Naive thymus-derived CD8-positive, alpha-beta T cell (primary cell): ENCODE measurements around the gene BPTF. TPM values are rescaled to one million over a fixed set of nuclear protein-coding genes. Genes with fewer than 3 reads are reported as not detected.
"Not testable (repeated sequence)": the region's sequence is repeated elsewhere in the genome, so short reads cannot be mapped to it uniquely, and the experiment has no call there.

Experiments used
- ATAC-seq, 2 donors: fragments of 150-1000 bp; cut with Tn5 transposase in 1 of 2; sonication (Bioruptor Pico), chemical (Tn5 transposase) in 1 of 2; 1 replicate in 1 of 2; 2 replicates in 1 of 2; pipeline ENCODE4 v1.10.0; 2021; ENCODE audit warnings: mild to moderate bottlenecking in 2 of 2, moderate library complexity in 2 of 2
- POLR2A ChIA-PET: fragments of 350-600 bp; sonication (Branson Sonifier 250); formaldehyde crosslinking; loops from one replicate; lab custom pipeline; 2021; ENCODE audit warnings: antibody characterized with exemption; lab: Charles Lee
- DNase-seq, 10 donors: peaks; one replicate each; pipeline versions ENCODE4 v3.0.0 to v3.0.0-alpha.2; 2020 to 2022
- H3K27ac Mint-ChIP-seq, 10 donors: one replicate each; pipeline ENCODE4 v1.8.0; 2020 to 2022; ENCODE audit warnings: mild to moderate bottlenecking in 10 of 10, mixed read lengths in 10 of 10, moderate library complexity in 4 of 10, inconsistent platforms in 1 of 10
- H3K27me3 Mint-ChIP-seq, 5 donors: one replicate each; pipeline ENCODE4 v1.8.0; 2021 to 2022; ENCODE audit warnings: mixed read lengths in 5 of 5
- H3K36me3 Mint-ChIP-seq, 3 donors: one replicate each; pipeline ENCODE4 v1.8.0; 2020 to 2022; ENCODE audit warnings: mixed read lengths in 3 of 3, mild to moderate bottlenecking in 2 of 3, inconsistent platforms in 1 of 3
- H3K4me1 Mint-ChIP-seq, 4 donors: one replicate each; pipeline ENCODE4 v1.8.0; 2021 to 2022; ENCODE audit warnings: mixed read lengths in 4 of 4
- H3K4me3 Mint-ChIP-seq, 10 donors: one replicate each; pipeline ENCODE4 v1.8.0; 2020 to 2022; ENCODE audit warnings: mild to moderate bottlenecking in 10 of 10, mixed read lengths in 10 of 10, moderate library complexity in 6 of 10, inconsistent platforms in 1 of 10
- H3K9me3 Mint-ChIP-seq, 9 donors: one replicate each; pipeline ENCODE4 v1.8.0; 2020 to 2022; ENCODE audit warnings: mixed read lengths in 9 of 9, mild to moderate bottlenecking in 3 of 9, inconsistent platforms in 1 of 9, moderate library complexity in 1 of 9
- polyA plus RNA-seq, 3 donors: library from polyadenylated mRNA; unstranded; fragments of 300-500 nt; fragmentation: Illumina TruSeq; gene quantifications; one replicate each; pipeline ENCODE4 v1.2.3, GENCODE V29; 2021
- total RNA-seq, 8 experiments: library from RNA in 2 of 8; stranded (reverse) in 2 of 8; gene quantifications; one replicate each; pipeline ENCODE4 v1.2.3 and lab custom pipeline; 2021 to 2026

BPTF gene
- total and polyA plus RNA-seq, 5 experiments from 2014 or later: 9.9 to 194 (median 18.8) TPM

DNA sequence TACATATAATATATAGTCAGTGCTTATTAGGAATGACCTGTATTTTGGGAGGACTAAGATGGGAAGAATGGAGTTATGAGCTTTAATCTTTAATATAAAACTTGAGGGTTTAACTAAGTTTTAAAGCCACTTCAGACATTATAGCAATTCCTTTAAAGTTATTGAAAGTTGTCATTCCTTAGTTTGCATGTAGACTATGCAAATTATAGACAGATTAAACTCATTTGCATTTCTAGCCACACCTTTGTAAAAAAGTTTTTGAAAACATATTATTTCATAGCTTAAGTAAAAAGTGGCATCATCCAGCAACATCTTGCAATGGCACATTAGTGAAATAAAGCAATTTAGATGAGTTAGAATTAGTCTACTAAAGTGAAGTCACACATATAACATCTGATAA lies 121.2 kb downstream of the BPTF start:
- DNase-seq (no peak), ATAC-seq (no peak)
- Mint-ChIP-seq H3K36me3 (peaks cover 17 to 90% (median 19%) of the 10 kb centered on the region in 3 donors), H3K4me1 (peaks cover 0 to 3% (median 0%) of the 10 kb centered on the region in 4 donors), H3K4me3 (no peak overlapping the region), H3K27ac (peak overlapping the region in 1 of 10 donors; percentile 17), H3K27me3 (no peaks in the 10 kb centered on the region), H3K9me3 (no peaks in the 10 kb centered on the region)
- POLR2A ChIA-PET: interaction anchor here (0.5 kb wide), 1 partner anchor 21 kb away, joined by 5 read pairs; no protein-coding TSS in a partner anchor

DNA sequence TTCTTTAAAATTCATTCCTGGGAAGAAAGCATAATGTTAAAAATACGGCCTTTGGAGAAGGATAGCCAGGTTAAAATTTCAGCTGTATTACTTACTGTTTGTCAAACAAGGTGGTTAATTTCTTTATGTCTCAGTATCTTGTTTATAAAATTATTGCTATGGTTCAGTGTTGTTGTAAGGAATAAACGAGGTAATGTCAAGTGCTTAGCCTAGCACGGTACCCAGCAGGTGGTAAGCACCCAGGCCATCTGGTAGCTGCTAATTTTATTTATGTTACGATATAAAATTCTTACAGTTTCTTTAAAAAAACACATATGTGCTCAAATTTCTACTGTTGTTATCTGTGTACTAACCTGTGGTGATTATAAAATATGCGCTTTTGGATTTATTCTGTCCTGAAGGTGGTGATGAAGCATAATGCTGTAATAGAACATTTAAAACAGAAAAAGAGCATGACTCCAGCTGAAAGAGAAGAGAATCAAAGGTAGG lies 122.1 kb downstream of the BPTF start:
- peak overlapping the region in 1 of 10 donors; percentile 58 for H3K27ac Mint-ChIP-seq
- no peak overlapping the region for H3K4me3 Mint-ChIP-seq
- H3K27me3 Mint-ChIP-seq: no peaks in the 10 kb centered on the region
- H3K9me3 Mint-ChIP-seq: no peaks in the 10 kb centered on the region
- ATAC-seq: no peak
- H3K4me1 Mint-ChIP-seq: peaks cover 0 to 3% (median 0%) of the 10 kb centered on the region in 4 donors
- POLR2A ChIA-PET: interaction anchor here (0.5 kb wide), 1 partner anchor 21 kb away, joined by 5 read pairs; no protein-coding TSS in a partner anchor
- H3K36me3 Mint-ChIP-seq: peaks cover 17 to 88% (median 19%) of the 10 kb centered on the region in 3 donors
- no peak for DNase-seq

DNA sequence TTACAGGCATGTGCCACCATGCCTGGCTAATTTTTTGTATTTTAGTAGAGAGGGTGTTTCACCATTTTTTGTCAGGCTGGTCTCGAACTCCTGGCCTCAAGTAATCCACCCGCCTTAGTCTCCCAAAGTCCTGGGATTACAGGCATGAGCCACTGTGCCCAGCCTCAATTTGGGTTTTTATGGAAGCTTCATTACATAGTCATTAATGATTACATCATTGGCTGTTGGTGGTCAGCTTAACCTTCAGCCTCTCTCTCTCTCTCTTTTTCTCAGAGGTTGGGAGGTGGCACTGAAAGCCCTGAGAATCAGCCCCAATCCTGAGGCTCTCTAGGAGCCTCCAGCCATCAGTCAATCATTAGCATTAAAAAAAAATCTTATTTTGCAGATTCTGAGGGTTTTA lies 125.6 kb downstream of the BPTF start:
- Mint-ChIP-seq H3K9me3 (no peaks in the 10 kb centered on the region), H3K4me3 (no peak overlapping the region), H3K36me3 (peaks cover 12 to 85% (median 12%) of the 10 kb centered on the region in 3 donors), H3K4me1 (peaks cover 0 to 3% (median 0%) of the 10 kb centered on the region in 4 donors), H3K27ac (peak overlapping the region in 2 of 10 donors; percentile 43 to 52), H3K27me3 (no peaks in the 10 kb centered on the region)
- POLR2A ChIA-PET: no interaction called here
- ATAC-seq (no peak), DNase-seq (no peak)

DNA sequence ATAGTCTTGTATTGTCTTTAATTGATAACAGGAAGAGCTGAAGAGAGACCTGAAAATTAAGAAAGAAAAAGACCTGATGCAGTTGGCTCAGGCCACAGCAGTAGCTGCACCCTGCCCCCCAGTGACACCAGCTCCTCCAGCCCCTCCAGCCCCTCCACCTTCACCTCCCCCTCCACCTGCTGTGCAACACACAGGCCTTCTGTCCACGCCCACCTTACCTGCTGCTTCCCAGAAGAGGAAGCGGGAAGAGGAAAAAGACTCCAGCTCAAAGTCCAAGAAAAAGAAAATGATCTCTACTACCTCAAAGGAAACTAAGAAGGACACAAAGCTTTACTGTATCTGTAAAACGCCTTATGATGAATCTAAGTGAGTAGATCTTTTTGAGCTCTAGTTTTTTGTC lies 134.2 kb downstream of the BPTF start:
- ATAC-seq (no peak), DNase-seq (no peak)
- H3K9me3 Mint-ChIP-seq: no peaks in the 10 kb centered on the region
- POLR2A ChIA-PET: interaction anchor here (0.6 kb wide), 1 partner anchor 152 kb away, joined by 3 read pairs; no protein-coding TSS in a partner anchor
- H3K27me3 Mint-ChIP-seq: no peaks in the 10 kb centered on the region
- peak overlapping the region; percentile 4 to 86 (median 58) for H3K27ac Mint-ChIP-seq
- peaks cover 1 to 5% (median 4%) of the 10 kb centered on the region in 4 donors for H3K4me1 Mint-ChIP-seq
- no peak overlapping the region for H3K4me3 Mint-ChIP-seq
- peaks cover 0 to 62% (median 12%) of the 10 kb centered on the region in 3 donors for H3K36me3 Mint-ChIP-seq

DNA sequence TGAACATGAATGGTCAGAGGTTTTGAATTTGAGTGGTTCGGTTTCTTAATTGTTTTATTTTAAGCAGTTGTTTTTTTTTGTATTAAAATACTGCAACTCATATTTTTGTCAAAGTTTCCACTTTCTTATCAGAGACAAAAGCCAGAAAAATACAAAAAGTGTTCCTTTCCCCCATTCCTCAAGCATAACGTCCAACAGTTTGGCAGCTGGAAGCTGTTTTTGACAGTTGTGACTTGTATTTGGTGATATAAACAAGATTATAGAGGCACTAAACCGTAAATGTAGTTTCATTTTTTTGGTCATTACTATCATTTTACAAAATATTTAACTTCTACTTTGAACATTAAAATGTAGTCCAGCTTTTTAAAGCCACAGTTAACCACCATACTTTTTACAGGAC lies 135.0 kb downstream of the BPTF start:
- H3K9me3 Mint-ChIP-seq, H3K27me3 Mint-ChIP-seq, DNase-seq, ATAC-seq, H3K4me1 Mint-ChIP-seq, H3K4me3 Mint-ChIP-seq: not testable (repeated sequence)
- POLR2A ChIA-PET: interaction anchor here (0.5 kb wide), 1 partner anchor 42 kb away, joined by 5 read pairs; no protein-coding TSS in a partner anchor
- Mint-ChIP-seq H3K36me3 (peaks cover 0 to 62% (median 15%) of the 10 kb centered on the region in 3 donors), H3K27ac (peak overlapping the region in 3 of 10 donors; percentile 4 to 63 (median 31))

DNA sequence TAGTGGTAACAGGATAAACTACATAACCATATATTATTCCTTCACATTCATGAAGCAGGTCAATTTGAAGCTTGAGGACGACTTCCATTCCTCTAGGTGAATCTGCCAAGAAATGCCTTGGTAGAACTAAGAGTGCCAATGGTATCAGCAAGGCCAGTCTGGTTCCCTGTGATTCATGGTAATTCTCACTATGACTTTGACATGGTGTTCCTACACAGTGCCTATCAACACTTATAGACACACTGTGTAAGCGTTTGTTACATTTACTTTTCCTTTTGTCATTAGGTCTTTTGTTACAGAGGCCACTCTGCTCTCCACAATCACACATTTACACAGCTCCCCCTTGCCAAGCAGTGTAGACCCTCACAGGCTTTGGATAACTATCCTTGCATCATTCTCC lies 136.9 kb downstream of the BPTF start:
- Mint-ChIP-seq H3K27ac (peak overlapping the region in 2 of 10 donors; percentile 10 to 60), H3K36me3 (peaks cover 0 to 75% (median 24%) of the 10 kb centered on the region in 3 donors)
- H3K9me3 Mint-ChIP-seq, H3K4me1 Mint-ChIP-seq, ATAC-seq, H3K27me3 Mint-ChIP-seq, DNase-seq, H3K4me3 Mint-ChIP-seq, POLR2A ChIA-PET: not testable (repeated sequence)

DNA sequence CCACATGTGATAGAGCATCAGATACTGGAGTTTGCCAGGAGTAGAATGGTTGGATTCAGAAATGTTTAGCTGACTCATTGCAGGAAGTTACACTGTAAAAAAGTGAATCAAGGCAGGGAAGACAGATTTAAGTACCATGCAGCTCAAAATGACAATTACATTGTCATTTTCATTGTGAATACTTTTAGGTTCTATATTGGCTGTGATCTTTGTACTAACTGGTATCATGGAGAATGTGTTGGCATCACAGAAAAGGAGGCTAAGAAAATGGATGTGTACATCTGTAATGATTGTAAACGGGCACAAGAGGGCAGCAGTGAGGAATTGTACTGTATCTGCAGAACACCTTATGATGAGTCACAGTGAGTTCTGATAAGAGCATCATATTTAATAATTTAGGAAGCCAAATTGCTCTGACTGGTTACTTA lies 137.9 kb downstream of the BPTF start:
- H3K4me3 Mint-ChIP-seq: not testable (repeated sequence)
- peak; percentile 89 to 93 for ATAC-seq
- peak overlapping the region in 5 of 10 donors; percentile 5 to 51 (median 8) for H3K27ac Mint-ChIP-seq

DNA sequence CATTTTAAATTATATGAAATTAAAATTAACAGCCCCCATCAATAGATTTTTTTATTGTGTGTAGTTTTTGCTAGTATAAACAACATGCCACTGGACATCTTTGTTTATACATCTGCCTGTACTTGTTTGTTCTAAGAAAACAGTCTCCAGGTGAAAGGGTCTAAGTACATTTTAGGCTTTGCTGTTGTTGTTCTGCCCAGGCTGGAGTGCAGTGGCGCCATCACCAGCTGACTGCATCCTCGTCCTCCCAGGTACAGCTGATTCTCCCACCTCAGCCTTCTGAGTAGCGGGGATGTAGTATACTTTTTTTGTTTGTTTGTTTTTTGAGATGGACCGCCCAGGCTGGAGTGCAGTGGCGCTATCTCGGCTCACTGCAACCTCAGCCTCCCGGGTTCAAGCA lies 145.5 kb downstream of the BPTF start:
- peaks cover 0 to 61% (median 9%) of the 10 kb centered on the region in 3 donors for H3K36me3 Mint-ChIP-seq

More for the DNA sequence above, 137.9 kb downstream of the BPTF start:
- DNase-seq: peak; percentile 49 to 78 (median 61)
- POLR2A ChIA-PET, H3K27me3 Mint-ChIP-seq, H3K4me1 Mint-ChIP-seq, H3K9me3 Mint-ChIP-seq: not testable (repeated sequence)
- H3K36me3 Mint-ChIP-seq: peaks cover 0 to 76% (median 24%) of the 10 kb centered on the region in 3 donors

DNA sequence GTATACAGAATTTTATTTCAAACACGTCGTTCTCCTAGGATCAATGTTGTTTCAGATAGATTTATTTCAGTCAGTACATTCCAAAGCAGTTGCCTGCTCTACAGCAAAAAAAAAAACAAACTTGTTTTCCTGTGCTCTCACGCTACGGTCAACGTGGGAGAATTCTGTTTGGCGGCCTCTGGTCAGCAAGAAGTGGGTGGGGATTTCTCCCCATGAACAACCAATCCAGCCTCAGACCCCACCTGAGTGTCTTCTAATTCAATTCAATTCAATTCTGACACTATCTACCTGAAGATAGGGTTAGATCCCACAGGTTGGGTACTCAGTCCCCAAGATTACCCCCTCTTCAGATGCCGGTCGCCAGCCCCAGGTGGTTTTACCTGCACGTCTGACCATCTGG lies 148.9 kb downstream of the BPTF start:
- H3K4me3 Mint-ChIP-seq: no peak overlapping the region
- ATAC-seq: no peak
- H3K4me1 Mint-ChIP-seq: no peaks in the 10 kb centered on the region
- no peaks in the 10 kb centered on the region for H3K9me3 Mint-ChIP-seq
- no peak for DNase-seq
- POLR2A ChIA-PET: no interaction called here
- H3K27me3 Mint-ChIP-seq: no peaks in the 10 kb centered on the region
- no peak overlapping the region for H3K27ac Mint-ChIP-seq
- H3K36me3 Mint-ChIP-seq: peaks cover 0 to 66% (median 5%) of the 10 kb centered on the region in 3 donors

More for the DNA sequence above, 145.5 kb downstream of the BPTF start:
- H3K4me3 Mint-ChIP-seq: no peak overlapping the region
- ATAC-seq (no peak), DNase-seq (no peak)
- H3K4me1 Mint-ChIP-seq: no peaks in the 10 kb centered on the region
- POLR2A ChIA-PET: no interaction called here
- no peak overlapping the region for H3K27ac Mint-ChIP-seq
- H3K27me3 Mint-ChIP-seq: no peaks in the 10 kb centered on the region
- H3K9me3 Mint-ChIP-seq: no peaks in the 10 kb centered on the region

DNA sequence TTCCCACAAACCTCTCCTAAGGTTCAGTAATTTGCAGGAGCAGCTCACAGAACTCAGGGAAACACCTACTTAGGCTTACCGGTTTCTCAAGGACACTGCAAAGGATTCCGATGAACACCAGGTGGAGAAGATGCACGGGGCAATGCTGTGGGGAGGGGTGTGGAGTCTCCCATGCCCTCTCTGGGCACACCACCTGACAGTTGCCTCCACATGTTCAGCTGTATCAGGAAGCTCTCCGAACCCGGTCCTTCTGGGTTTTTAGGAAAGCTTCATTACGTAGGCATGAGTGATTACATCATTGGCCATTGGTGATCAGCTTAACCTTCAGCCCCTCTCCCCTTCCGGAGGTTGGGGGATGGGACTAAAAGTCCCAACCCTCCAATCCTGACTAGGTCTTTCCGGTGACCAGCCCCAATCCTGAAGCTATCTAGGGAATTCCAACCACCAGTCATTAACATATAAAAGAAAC lies 149.3 kb downstream of the BPTF start:
- H3K4me1 Mint-ChIP-seq: no peaks in the 10 kb centered on the region
- DNase-seq: no peak
- ATAC-seq: no peak
- no peaks in the 10 kb centered on the region for H3K9me3 Mint-ChIP-seq
- no peak overlapping the region for H3K27ac Mint-ChIP-seq
- no peak overlapping the region for H3K4me3 Mint-ChIP-seq
- peaks cover 0 to 66% (median 5%) of the 10 kb centered on the region in 3 donors for H3K36me3 Mint-ChIP-seq
- H3K27me3 Mint-ChIP-seq: no peaks in the 10 kb centered on the region
- POLR2A ChIA-PET: no interaction called here

DNA sequence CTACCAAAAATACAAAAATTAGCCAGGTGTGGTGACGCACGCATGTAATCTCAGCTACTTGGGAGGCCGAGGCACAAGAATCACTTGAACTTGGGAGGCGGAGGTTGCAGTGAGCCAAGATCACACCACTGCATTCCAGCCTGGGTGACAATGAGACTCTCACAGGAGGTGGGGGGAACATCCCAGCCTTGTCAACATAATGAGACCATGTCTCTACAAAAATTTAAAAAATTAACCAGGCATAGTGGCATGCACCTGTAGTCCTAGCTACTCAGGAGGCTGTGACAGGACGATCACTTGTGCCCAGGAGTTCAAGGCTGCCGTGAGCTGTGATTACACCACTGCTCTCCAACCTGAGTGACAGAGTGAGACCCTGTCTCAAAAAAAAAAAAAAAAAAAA lies 151.0 kb downstream of the BPTF start:
- peaks cover 0 to 67% (median 5%) of the 10 kb centered on the region in 3 donors for H3K36me3 Mint-ChIP-seq
- ATAC-seq, H3K9me3 Mint-ChIP-seq, DNase-seq, H3K27me3 Mint-ChIP-seq, H3K4me3 Mint-ChIP-seq, H3K4me1 Mint-ChIP-seq, POLR2A ChIA-PET: not testable (repeated sequence)
- H3K27ac Mint-ChIP-seq: peak overlapping the region in 2 of 10 donors; percentile 52 to 56

DNA sequence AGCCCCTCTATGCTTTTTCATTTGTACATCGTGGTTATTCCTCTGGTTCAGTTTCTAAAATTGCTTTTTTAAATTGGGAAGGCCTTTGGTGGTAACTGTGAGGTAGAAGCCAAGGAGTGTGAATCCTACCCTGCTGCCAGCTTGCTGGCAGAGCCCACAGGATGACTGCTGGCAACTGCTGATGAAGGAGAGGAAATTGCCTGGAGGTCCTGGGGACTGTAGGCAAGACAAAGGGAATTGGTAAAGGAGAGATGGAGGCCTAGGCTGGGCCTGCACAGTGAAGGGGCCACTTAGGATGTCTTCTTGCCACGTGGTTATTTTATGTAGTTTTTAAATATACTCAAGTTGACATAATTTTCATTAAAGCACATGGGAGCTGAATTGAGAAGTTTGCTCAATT lies 155.2 kb downstream of the BPTF start:
- H3K4me3 Mint-ChIP-seq: no peak overlapping the region
- peaks cover 0 to 61% (median 4%) of the 10 kb centered on the region in 3 donors for H3K36me3 Mint-ChIP-seq
- DNase-seq (no peak), ATAC-seq (no peak)
- H3K27me3 Mint-ChIP-seq: no peaks in the 10 kb centered on the region
- peaks cover 0 to 2% (median 0%) of the 10 kb centered on the region in 4 donors for H3K4me1 Mint-ChIP-seq
- H3K9me3 Mint-ChIP-seq: no peaks in the 10 kb centered on the region
- peak overlapping the region in 4 of 10 donors; percentile 37 to 87 (median 72) for H3K27ac Mint-ChIP-seq
- POLR2A ChIA-PET: no interaction called here

DNA sequence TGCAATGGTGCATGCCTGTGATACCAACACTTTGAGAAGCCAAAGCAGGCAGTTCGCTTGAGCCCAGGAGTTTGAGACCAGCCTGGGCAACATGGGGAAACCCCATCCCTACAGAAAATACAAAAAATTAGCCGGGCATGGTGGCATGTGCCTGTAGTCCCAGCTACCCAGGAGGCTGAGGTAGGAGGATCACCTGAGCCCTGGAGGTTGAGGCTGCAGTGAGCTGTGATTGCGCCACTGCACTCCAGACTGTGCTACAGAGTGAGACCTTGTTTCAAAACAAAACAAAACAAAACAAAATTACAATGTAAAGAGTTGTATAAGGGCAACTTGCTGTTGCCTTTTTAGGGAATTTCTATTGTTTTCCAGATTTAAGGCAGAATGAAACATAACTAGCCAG lies 155.6 kb downstream of the BPTF start:
- DNase-seq, H3K9me3 Mint-ChIP-seq, ATAC-seq, H3K27me3 Mint-ChIP-seq, H3K4me1 Mint-ChIP-seq, POLR2A ChIA-PET, H3K4me3 Mint-ChIP-seq: not testable (repeated sequence)
- H3K36me3 Mint-ChIP-seq: peaks cover 0 to 57% (median 4%) of the 10 kb centered on the region in 3 donors
- H3K27ac Mint-ChIP-seq: peak overlapping the region in 1 of 10 donors; percentile 67
